Vagina (tissue), 2 donors: Measurements from ENCODE around the gene WDR59. TPM values are rescaled to one million over a fixed set of nuclear protein-coding genes. Genes with fewer than 3 reads are reported as not detected.

Source experiments
- DNase-seq, 2 donors: peaks; one replicate each; pipeline ENCODE4 v3.0.0-alpha.2; 2017; ENCODE audit errors: extremely low spot score in 2 of 2
- H3K27ac ChIP-seq: fragments of 200-600 bp; sonication (generic); one replicate; pipeline ENCODE4 v1.5.1; 2019
- H3K27me3 ChIP-seq: fragments of 200-600 bp; sonication (generic); one replicate; pipeline ENCODE4 v1.5.1; 2019
- H3K36me3 ChIP-seq, 2 donors: fragments of 200-600 bp; sonication (generic); one replicate each; pipeline ENCODE4 v1.5.1; 2017 to 2019
- H3K4me1 ChIP-seq: fragments of 200-600 bp; sonication (generic); one replicate; pipeline ENCODE4 v1.5.1; 2019
- H3K4me3 ChIP-seq, 2 donors: fragments of 200-600 bp; sonication (generic); 1 replicate in 1 of 2; 2 replicates in 1 of 2; pipeline ENCODE4 v1.5.1; 2016 to 2019
- H3K9me3 ChIP-seq: fragments of 200-600 bp; sonication (generic); one replicate; pipeline ENCODE4 v1.5.1; 2019
- POLR2A ChIP-seq, 2 donors: fragments of 450-650 bp; IDR thresholded peaks; one replicate each; pipeline ENCODE4 v1.6.1; 2017; ENCODE audit warnings: antibody characterized with exemption in 2 of 2, mild to moderate bottlenecking in 2 of 2, moderate library complexity in 2 of 2
- POLR2AphosphoS5 ChIP-seq, 2 donors: sonication (generic); formaldehyde crosslinking; IDR thresholded peaks; one replicate each; pipeline ENCODE4 v1.9.0; 2017; ENCODE audit warnings: antibody characterized with exemption in 2 of 2, mild to moderate bottlenecking in 2 of 2, low read depth in 1 of 2; ENCODE audit not compliant: insufficient read depth in 1 of 2
- intact Hi-C: fragments of 100-400 bp; cut with DNase I; formaldehyde crosslinking; loops from one replicate; pipeline ENCODE4 v1.15.1; 2023
- total RNA-seq: library from RNA; depleted of rRNA; stranded (reverse); fragments of >200 nt; gene quantifications from one replicate; pipeline ENCODE4 v1.2.3, GENCODE V29; 2016
- TF ChIP-seq, protein P1 (sequence below), 3 experiments: fragments of 450-650 bp in 2 of 3; fragments of 200-600 bp in 1 of 3; sonication (generic) in 1 of 3; IDR thresholded peaks; one replicate each; pipeline ENCODE4 v1.5.1; 2017 to 2019; ENCODE audit warnings: antibody characterized with exemption in 3 of 3, mild to moderate bottlenecking in 2 of 3, moderate library complexity in 2 of 3

WDR59 gene
- total RNA-seq, 1 donor from 2014 or later = 95.3 TPM

DNA sequence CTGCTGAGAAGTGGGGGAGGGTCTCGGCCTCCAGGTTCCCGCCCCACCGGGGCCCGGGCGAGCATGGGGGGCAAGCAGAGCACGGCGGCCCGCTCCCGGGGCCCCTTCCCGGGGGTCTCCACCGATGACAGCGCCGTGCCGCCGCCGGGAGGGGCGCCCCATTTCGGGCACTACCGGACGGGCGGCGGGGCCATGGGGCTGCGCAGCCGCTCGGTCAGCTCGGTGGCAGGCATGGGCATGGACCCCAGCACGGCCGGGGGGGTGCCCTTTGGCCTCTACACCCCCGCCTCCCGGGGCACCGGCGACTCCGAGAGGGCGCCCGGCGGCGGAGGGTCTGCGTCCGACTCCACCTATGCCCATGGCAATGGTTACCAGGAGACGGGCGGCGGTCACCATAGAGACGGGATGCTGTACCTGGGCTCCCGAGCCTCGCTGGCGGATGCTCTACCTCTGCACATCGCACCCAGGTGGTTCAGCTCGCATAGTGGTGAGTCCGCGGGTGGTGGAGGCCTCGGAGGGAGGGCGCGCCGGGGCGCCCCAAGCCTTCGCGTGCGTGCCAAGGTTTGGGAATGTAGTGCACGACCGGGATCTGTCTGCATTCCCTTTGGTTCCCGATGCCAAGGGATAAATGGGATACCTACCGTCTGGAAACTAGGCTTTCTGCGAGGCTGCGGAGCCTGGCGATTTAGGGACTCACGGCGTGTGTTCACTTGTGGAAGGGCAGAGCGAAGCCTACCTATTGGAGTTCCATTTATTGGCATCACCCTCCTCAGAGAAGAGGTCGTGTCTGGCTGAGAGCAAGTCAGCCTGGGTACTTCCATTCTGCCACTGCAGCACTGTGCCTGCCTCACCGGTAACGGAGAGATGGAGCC is 14.9 kb upstream of the WDR59 start:
- Histone ChIP-seq H3K27ac (peak overlapping the region; percentile 84), H3K4me3 (peak overlapping the region; percentile 76 to 78), H3K4me1 (peaks cover 36% of the 10 kb centered on the region), H3K27me3 (no peaks in the 10 kb centered on the region), H3K36me3 (no peaks in the 10 kb centered on the region), H3K9me3 (no peaks in the 10 kb centered on the region)
- TF ChIP-seq, protein P1, sequence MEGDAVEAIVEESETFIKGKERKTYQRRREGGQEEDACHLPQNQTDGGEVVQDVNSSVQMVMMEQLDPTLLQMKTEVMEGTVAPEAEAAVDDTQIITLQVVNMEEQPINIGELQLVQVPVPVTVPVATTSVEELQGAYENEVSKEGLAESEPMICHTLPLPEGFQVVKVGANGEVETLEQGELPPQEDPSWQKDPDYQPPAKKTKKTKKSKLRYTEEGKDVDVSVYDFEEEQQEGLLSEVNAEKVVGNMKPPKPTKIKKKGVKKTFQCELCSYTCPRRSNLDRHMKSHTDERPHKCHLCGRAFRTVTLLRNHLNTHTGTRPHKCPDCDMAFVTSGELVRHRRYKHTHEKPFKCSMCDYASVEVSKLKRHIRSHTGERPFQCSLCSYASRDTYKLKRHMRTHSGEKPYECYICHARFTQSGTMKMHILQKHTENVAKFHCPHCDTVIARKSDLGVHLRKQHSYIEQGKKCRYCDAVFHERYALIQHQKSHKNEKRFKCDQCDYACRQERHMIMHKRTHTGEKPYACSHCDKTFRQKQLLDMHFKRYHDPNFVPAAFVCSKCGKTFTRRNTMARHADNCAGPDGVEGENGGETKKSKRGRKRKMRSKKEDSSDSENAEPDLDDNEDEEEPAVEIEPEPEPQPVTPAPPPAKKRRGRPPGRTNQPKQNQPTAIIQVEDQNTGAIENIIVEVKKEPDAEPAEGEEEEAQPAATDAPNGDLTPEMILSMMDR (IDR thresholded peaks at IDR 0.05) = no peak
- TF ChIP-seq POLR2AphosphoS5 (IDR thresholded peaks at IDR 0.05; ENCODE audit: insufficient read depth in 1 of 2, low read depth in 1 of 2) (peak in 1 of 2 donors; percentile 42), POLR2A (IDR thresholded peaks at IDR 0.05) (no peak)
- intact Hi-C loops = loop anchor here (5.0 kb wide), 1 partner anchor 42 kb away; no protein-coding TSS in a partner anchor
- no peak for DNase-seq

DNA sequence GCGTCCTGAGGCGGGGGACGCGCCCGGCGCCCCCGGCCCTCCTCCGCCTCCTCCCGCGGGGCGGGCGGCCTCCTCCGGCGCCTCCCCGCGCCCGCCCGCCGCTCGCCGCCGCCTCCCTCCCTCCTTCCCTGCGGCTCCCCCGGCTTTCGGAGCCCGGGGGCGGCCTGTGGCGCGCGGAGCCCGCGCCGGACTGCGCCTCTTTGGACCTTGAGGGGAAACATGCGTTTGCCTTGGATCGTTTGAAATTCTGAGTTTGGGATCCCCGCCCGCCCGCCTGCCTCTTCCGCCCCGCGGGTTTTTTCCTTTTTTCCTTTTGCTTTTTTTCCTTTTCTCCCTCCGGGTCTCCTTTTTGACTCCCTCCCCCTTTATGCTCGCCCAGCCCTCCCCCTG is 14.3 kb upstream of the WDR59 start:
- TF ChIP-seq POLR2AphosphoS5 (IDR thresholded peaks at IDR 0.05; ENCODE audit: insufficient read depth in 1 of 2, low read depth in 1 of 2) = no peak
- no peak for TF ChIP-seq POLR2A (IDR thresholded peaks at IDR 0.05)
- TF ChIP-seq, protein P1 (IDR thresholded peaks at IDR 0.05) = no peak
- Histone ChIP-seq H3K9me3 (no peaks in the 10 kb centered on the region), H3K4me3 (peak overlapping the region; percentile 76 to 78), H3K27ac (peak overlapping the region; percentile 84), H3K4me1 (peaks cover 36% of the 10 kb centered on the region), H3K27me3 (no peaks in the 10 kb centered on the region), H3K36me3 (no peaks in the 10 kb centered on the region)
- no peak for DNase-seq
- intact Hi-C loops = no loop called here

GRCh38 chr16:74998481-74999218 is 13.7 kb upstream of the WDR59 start, which contains the start of gene ZNRF1:
Gene ZNRF1, plus strand, starts transcription at chr16:74999024. Its CDS starts 648 bp downstream, at chr16:74999672.
- Histone ChIP-seq H3K36me3 (no peaks in the 10 kb centered on the region), H3K4me1 (peaks cover 36% of the 10 kb centered on the region), H3K27ac (peak within 1 kb of the TSS; percentile 85), H3K27me3 (no peaks in the 10 kb centered on the region), H3K9me3 (no peaks in the 10 kb centered on the region), H3K4me3 (peak within 1 kb of the TSS; percentile 76 to 78)
- DNase-seq = peak in 1 of 2 donors; percentile 93
- TF ChIP-seq POLR2A (IDR thresholded peaks at IDR 0.05) = peak in 1 of 2 donors; percentile 34
- TF ChIP-seq POLR2AphosphoS5 (IDR thresholded peaks at IDR 0.05; ENCODE audit: insufficient read depth in 1 of 2, low read depth in 1 of 2) = peak in 1 of 2 donors; percentile 27
- TF ChIP-seq, protein P1 (IDR thresholded peaks at IDR 0.05) = peak; percentile 41 to 90 (median 85)
- intact Hi-C loops = loop anchor here (1.0 kb wide), 1 partner anchor 112 kb away; no protein-coding TSS in a partner anchor

DNA sequence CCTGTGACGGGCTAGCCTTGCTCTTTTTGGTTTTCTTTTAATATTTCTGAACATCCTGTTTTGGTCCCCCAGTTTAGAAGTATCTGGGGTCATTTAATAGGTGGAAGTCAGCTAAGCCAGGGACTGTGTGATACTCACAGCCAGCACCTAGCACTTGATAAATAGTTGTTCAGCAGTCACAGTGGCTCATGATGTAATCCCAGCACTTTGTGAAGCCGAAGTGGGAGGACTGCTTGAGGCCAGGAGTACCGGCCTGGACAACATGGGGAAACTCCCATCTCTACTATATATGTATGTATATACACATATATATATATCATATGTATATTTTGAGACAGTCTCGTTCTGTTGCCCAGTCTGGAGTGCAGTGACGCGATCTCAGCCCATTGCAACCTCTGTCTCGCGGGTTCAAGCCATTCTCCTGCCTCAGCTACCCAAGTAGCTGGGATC is 12.1 kb upstream of the WDR59 start:
- intact Hi-C loops = no loop called here
- TF ChIP-seq, protein P1 (IDR thresholded peaks at IDR 0.05) = no peak
- TF ChIP-seq POLR2AphosphoS5 (IDR thresholded peaks at IDR 0.05; ENCODE audit: insufficient read depth in 1 of 2, low read depth in 1 of 2) (no peak), POLR2A (IDR thresholded peaks at IDR 0.05) (no peak)
- H3K4me3 ChIP-seq = no peak overlapping the region
- H3K36me3 ChIP-seq = no peaks in the 10 kb centered on the region
- no peak overlapping the region for H3K27ac ChIP-seq
- no peaks in the 10 kb centered on the region for H3K9me3 ChIP-seq
- no peak for DNase-seq
- H3K4me1 ChIP-seq = peaks cover 37% of the 10 kb centered on the region
- H3K27me3 ChIP-seq = no peaks in the 10 kb centered on the region
